ENCODE measurements around the gene KRT8. TPM values are rescaled to one million over a fixed set of nuclear protein-coding genes. Genes with fewer than 3 reads are reported as not detected.

KRT8 gene
- total and polyA plus RNA-seq, 10 of the 15 experiments (the other 5 are each of a cell fraction or from before 2014, with no cell fraction given), result 0.11 to 5.6 (median 0.37) TPM; not detected in 1

- ChIA-PET RAD21 (ENCODE audit: unreplicated experiment) (no interaction called here), SMC1A (ENCODE audit: uncharacterized antibody, unreplicated experiment) (no interaction called here), POLR2A (no interaction called here), CTCF (interaction anchor here (0.6 to 1.6 kb wide), 5 partner anchors 14 to 693 kb away, joined by 3 to 8 read pairs (median 3); no protein-coding TSS in a partner anchor)
- no peak overlapping the region for H2AFZ ChIP-seq (ENCODE audit: control insufficient read depth, low read depth, low read length)
- no peak overlapping the region for H3K9ac ChIP-seq (ENCODE audit: control insufficient read depth, insufficient read depth, low read length)
- no peaks in the 10 kb centered on the region for H3K9me3 ChIP-seq (replicated peaks; ENCODE audit: control insufficient read depth, insufficient read depth, low read length)
- intact Hi-C loops (cut with micrococcal nuclease; ENCODE audit: unreplicated experiment) (no loop called here), in situ Hi-C loops (cut with MboI) (no loop called here)
- FAIRE-seq, result no peak
- H3K27me3 ChIP-seq (replicated peaks in 1 of 2; ENCODE audit: control insufficient read depth in 2 of 2, insufficient read depth in 2 of 2, low read length in 1 of 2), result no peaks in the 10 kb centered on the region; a peak in 1 of 4 replicates
- H3K4me2 ChIP-seq (ENCODE audit: control insufficient read depth, insufficient read depth), result no peak overlapping the region
- no peaks in the 10 kb centered on the region for H3K4me1 ChIP-seq (ENCODE audit: control insufficient read depth, insufficient read depth, low read length)
- no peaks in the 10 kb centered on the region for H3K36me3 ChIP-seq (ENCODE audit: control insufficient read depth in 2 of 2, insufficient read depth in 2 of 2, low read length in 1 of 2)
- WGBS (ENCODE audit: insufficient coverage, insufficient replicate concordance, low lambda C conversion rate, missing lambda C conversion rate), result 21% methylated on average over 3 of the region's 3 CpGs
- H3K79me2 ChIP-seq (ENCODE audit: control insufficient read depth, insufficient read depth, low read length), result no peaks in the 10 kb centered on the region
- H3K4me3 ChIP-seq, result no peak overlapping the region
- no peak for ATAC-seq
- no peak overlapping the region for H3K27ac ChIP-seq (ENCODE audit: control insufficient read depth, insufficient read depth)
- no peak for DNase-seq (ENCODE audit: low read depth, low spot score)
- no peaks in the 10 kb centered on the region for H4K20me1 ChIP-seq (ENCODE audit: control insufficient read depth, insufficient read depth)
- no TSS peak for BruUV-seq (replicated peaks)
- no peak for TF ChIP-seq MLLT1 (IDR thresholded peaks at IDR 0.05)
- no peak for TF ChIP-seq E4F1 (IDR thresholded peaks at IDR 0.05; ENCODE audit: borderline replicate concordance, partially characterized antibody)
- no peak for TF ChIP-seq EGR1 (IDR thresholded peaks at IDR 0.05; ENCODE audit: borderline replicate concordance in 1 of 2, low read depth in 2 of 2, low read length in 2 of 2)
- TF ChIP-seq WRNIP1 (IDR thresholded peaks at IDR 0.05; ENCODE audit: borderline replicate concordance, low read depth, low read length), result no peak
- no peak for TF ChIP-seq PAX8 (IDR thresholded peaks at IDR 0.05)
- TF ChIP-seq CEBPB (IDR thresholded peaks at IDR 0.05; ENCODE audit: borderline replicate concordance in 1 of 2, low read depth in 2 of 2, low read length in 2 of 2), result no peak
- no peak for TF ChIP-seq RCOR1 (conservative IDR thresholded peaks at IDR 0.05; ENCODE audit: low read depth, low read length)
- no peak for TF ChIP-seq HSF1 (IDR thresholded peaks at IDR 0.05; ENCODE audit: low read depth, low read length)
These were observed 11.3 kb upstream of the KRT8 start for GRCh38 chr12:52916216-52916615.

Data from GM12878 (cell line).